Spleen (tissue), 11 donors: ENCODE data around the gene MCM5. TPM values are rescaled to one million over a fixed set of nuclear protein-coding genes. Genes with fewer than 3 reads are reported as not detected.

Experiments
- DNase-seq: peaks from one replicate; pipeline ENCODE4 v3.0.0-alpha.2; 2020
- H3K27ac ChIP-seq, 8 donors: fragments of 200-600 bp; sonication (generic) in 7 of 8; 1 replicate in 4 of 8; 2 replicates in 4 of 8; pipeline versions ENCODE4 v1.5.0 to v1.8.0; 2016 to 2021; ENCODE audit warnings: inconsistent platforms in 4 of 8, mild to moderate bottlenecking in 4 of 8, moderate library complexity in 1 of 8
- H3K27me3 ChIP-seq, 7 donors: fragments of 200-600 bp; sonication (generic) in 6 of 7; replicated peaks in 1 of 7; 1 replicate in 4 of 7; 2 replicates in 3 of 7; pipeline versions ENCODE4 v1.5.0 to v1.8.0; 2016 to 2021; ENCODE audit warnings: inconsistent platforms in 3 of 7, mild to moderate bottlenecking in 1 of 7
- H3K36me3 ChIP-seq, 6 donors: fragments of 200-600 bp; sonication (generic) in 5 of 6; 1 replicate in 4 of 6; 2 replicates in 2 of 6; pipeline versions ENCODE4 v1.5.0 to v1.8.0; 2016 to 2021; ENCODE audit warnings: inconsistent platforms in 2 of 6
- H3K4me1 ChIP-seq, 6 donors: fragments of 200-600 bp; sonication (generic) in 5 of 6; 1 replicate in 3 of 6; 2 replicates in 3 of 6; pipeline versions ENCODE4 v1.5.0 to v1.8.0; 2016 to 2021; ENCODE audit warnings: inconsistent platforms in 3 of 6
- H3K4me3 ChIP-seq, 8 donors: fragments of 200-600 bp; sonication (generic) in 7 of 8; 1 replicate in 4 of 8; 2 replicates in 4 of 8; pipeline versions ENCODE4 v1.5.0 to v1.8.0; 2016 to 2021; ENCODE audit warnings: inconsistent platforms in 4 of 8, mild to moderate bottlenecking in 4 of 8, moderate library complexity in 2 of 8
- H3K9me3 ChIP-seq, 8 donors: fragments of 200-600 bp; sonication (generic) in 7 of 8; 1 replicate in 4 of 8; 2 replicates in 4 of 8; pipeline versions ENCODE4 v1.5.0 to v1.8.0; 2016 to 2021; ENCODE audit warnings: inconsistent platforms in 4 of 8
- CTCF ChIP-seq, 11 experiments: fragments of 200-600 bp in 7 of 11; fragments of 450-650 bp in 4 of 11; sonication (generic) in 4 of 11; IDR thresholded peaks in 8 of 11; conservative IDR thresholded peaks in 3 of 11; 1 replicate in 7 of 11; 2 replicates in 4 of 11; pipeline versions ENCODE4 v1.4.0 to v1.8.0; 2016 to 2021; ENCODE audit warnings: antibody characterized with exemption in 11 of 11, inconsistent platforms in 4 of 11, mild to moderate bottlenecking in 1 of 11
- POLR2A ChIP-seq, 3 donors: fragments of 450-650 bp; IDR thresholded peaks; one replicate each; pipeline ENCODE4 v1.5.1; 2017; ENCODE audit warnings: antibody characterized with exemption in 3 of 3, mild to moderate bottlenecking in 1 of 3
- POLR2AphosphoS5 ChIP-seq, 3 donors: sonication (generic); formaldehyde crosslinking; IDR thresholded peaks; one replicate each; pipeline ENCODE4 v1.5.1; 2017; ENCODE audit warnings: antibody characterized with exemption in 3 of 3
- WGBS, 5 donors: extraction: QIAGEN DNeasy Blood & Tissue Kit in 3 of 5; methylation state at CpG; one replicate each; pipeline versions ENCODE4 v1.1.5 to v1.1.7; 2013 to 2018; 5-methylcytosine and 5-hydroxymethylcytosine counted together
- intact Hi-C: fragments of 100-400 bp; cut with DNase I; formaldehyde crosslinking; loops from one replicate; pipeline ENCODE4 v1.15.0; 2023; ENCODE audit warnings: low total_unique reads
- polyA plus RNA-seq, 3 donors: library from polyadenylated mRNA; stranded (reverse); fragments of 200-250 nt; gene quantifications; one replicate each; pipeline ENCODE4 v1.2.1, GENCODE V29; 2013
- total RNA-seq, 7 donors: library from RNA; depleted of rRNA in 3 of 7; stranded (reverse); fragments of >200 nt in 3 of 7; fragmentation: NEBNext Ultra II Directional in 4 of 7; extraction: Animal tissue kit (Norgen Biotek cat#: 25700) in 4 of 7; gene quantifications; one replicate each; pipeline versions ENCODE4 v1.1.0 to v1.2.1, GENCODE V29; 2016 to 2021
- donor health status: healthy with polysubstance abuse.
- donor health status: DM: no; HTN: no; CAD: no; lungs with moderate emphysema.
- donor health status: DM: no; HTN: no; CAD: no.
- donor health status: Bipolar disorder and iron deficiency.
- donor health status: healthy.
- donor health status: DM: no; HTN: no; CAD: no.
- donor health status: DM: yes; HTN: yes; CAD: no.

The MCM5 gene
- total and polyA plus RNA-seq, 10 donors: 45.2 to 96.3 (median 56.5) TPM

DNA sequence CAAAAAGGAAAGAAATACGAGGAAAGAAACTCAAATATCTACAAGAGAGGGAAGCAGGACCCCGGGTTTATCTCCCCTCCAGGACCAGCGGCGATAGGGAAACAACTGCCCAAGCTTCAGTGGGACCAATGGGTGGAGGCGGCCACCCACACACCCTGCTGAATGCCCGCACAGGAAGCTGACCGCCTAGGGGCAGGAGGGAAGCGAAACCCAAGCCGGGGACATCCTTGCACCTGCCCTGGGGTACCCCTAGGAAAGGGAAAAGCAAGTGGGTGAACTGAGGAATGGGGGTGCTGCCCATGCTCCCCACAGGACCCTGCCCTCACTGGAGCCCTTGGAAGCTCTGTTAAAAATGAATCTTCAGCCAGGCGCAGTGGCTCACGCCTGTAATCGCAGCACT lies 46.6 kb upstream of the MCM5 start:
- 57 to 63% (median 59%) methylated on average over 11 to 12 of the region's 12 CpGs for WGBS, 5 donors
- peaks cover 14 to 77% (median 52%) of the 10 kb centered on the region in 6 donors for H3K4me1 ChIP-seq
- no peaks in the 10 kb centered on the region for H3K9me3 ChIP-seq
- intact Hi-C loops: loop anchor here (5.0 to 10.0 kb wide), 2 partner anchors 51 to 229 kb away; partner anchors contain the start of gene MCM5
- no peak for DNase-seq
- no peaks in the 10 kb centered on the region for H3K27me3 ChIP-seq
- TF ChIP-seq POLR2AphosphoS5 (IDR thresholded peaks at IDR 0.05): peak in 2 of 3 donors; percentile 33 to 50
- no peak for TF ChIP-seq POLR2A (IDR thresholded peaks at IDR 0.05)
- peaks cover 0 to 6% (median 0%) of the 10 kb centered on the region in 6 donors for H3K36me3 ChIP-seq
- H3K27ac ChIP-seq: peak overlapping the region in 7 of 8 donors; percentile 67 to 95 (median 87)
- peak overlapping the region in 1 of 8 donors; percentile 70 for H3K4me3 ChIP-seq

DNA sequence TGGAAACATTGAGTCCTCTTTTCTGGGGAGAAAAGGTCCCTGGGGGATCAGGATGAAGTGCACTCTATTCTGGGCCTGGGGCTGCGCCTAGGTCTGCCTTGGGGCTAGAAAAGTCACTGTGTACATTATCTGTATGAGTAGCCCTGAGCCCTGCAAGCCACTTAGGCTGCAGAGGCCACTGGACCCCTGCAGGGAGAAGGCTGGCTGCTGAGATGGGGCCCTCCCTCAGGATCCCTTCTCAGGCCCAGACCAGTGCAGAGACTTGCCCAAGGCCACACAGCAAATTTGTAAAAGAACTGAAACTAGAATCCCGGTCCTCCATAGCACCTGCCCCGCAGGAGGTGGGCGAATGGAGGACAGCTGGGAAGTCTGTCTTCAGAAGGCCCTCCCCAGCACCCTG lies 45.9 kb upstream of the MCM5 start:
- Histone ChIP-seq H3K36me3 (no peaks in the 10 kb centered on the region), H3K4me1 (peaks cover 14 to 77% (median 52%) of the 10 kb centered on the region in 6 donors), H3K4me3 (no peak overlapping the region), H3K27ac (peak overlapping the region in 5 of 8 donors; percentile 80 to 95 (median 88)), H3K9me3 (no peaks in the 10 kb centered on the region), H3K27me3 (no peaks in the 10 kb centered on the region)
- intact Hi-C loops: loop anchor here (5.0 to 10.0 kb wide), 2 partner anchors 51 to 228 kb away; partner anchors contain the start of gene MCM5
- 80 to 92% (median 88%) methylated on average over 4 of the region's 4 CpGs for WGBS, 5 donors
- DNase-seq: no peak
- TF ChIP-seq POLR2A (IDR thresholded peaks at IDR 0.05): no peak
- no peak for TF ChIP-seq POLR2AphosphoS5 (IDR thresholded peaks at IDR 0.05)
- TF ChIP-seq CTCF (IDR thresholded peaks at IDR 0.05 in 8 of 11, conservative IDR thresholded peaks at IDR 0.05 in 3 of 11): no peak

- Histone ChIP-seq H3K9me3 (no peaks in the 10 kb centered on the region), H3K4me3 (no peak overlapping the region), H3K27me3 (no peaks in the 10 kb centered on the region), H3K36me3 (no peaks in the 10 kb centered on the region), H3K27ac (peak overlapping the region in 1 of 8 donors; percentile 11), H3K4me1 (peaks cover 0 to 44% (median 19%) of the 10 kb centered on the region in 6 donors)
- WGBS, 5 donors: 57 to 72% (median 68%) methylated on average over 6 of the region's 6 CpGs
- intact Hi-C loops: loop anchor here (10.0 kb wide), 1 partner anchor 47 kb away; the partner anchor contains the start of gene MCM5
- TF ChIP-seq POLR2A (IDR thresholded peaks at IDR 0.05) (no peak), CTCF (IDR thresholded peaks at IDR 0.05 in 8 of 11, conservative IDR thresholded peaks at IDR 0.05 in 3 of 11) (no peak), POLR2AphosphoS5 (IDR thresholded peaks at IDR 0.05) (no peak)
- no peak for DNase-seq
Observed at GRCh38 chr22:35357883-35358621, 41.9 kb upstream of the MCM5 start.

- H3K27me3 ChIP-seq: no peaks in the 10 kb centered on the region
- H3K4me3 ChIP-seq: no peak overlapping the region
- no peak for TF ChIP-seq POLR2AphosphoS5 (IDR thresholded peaks at IDR 0.05)
- TF ChIP-seq POLR2A (IDR thresholded peaks at IDR 0.05): no peak
- TF ChIP-seq CTCF (IDR thresholded peaks at IDR 0.05 in 8 of 11, conservative IDR thresholded peaks at IDR 0.05 in 3 of 11): no peak
- H3K9me3 ChIP-seq: no peaks in the 10 kb centered on the region
- intact Hi-C loops: loop anchor here (10.0 kb wide), 1 partner anchor 45 kb away; the partner anchor contains the start of gene MCM5
- 84 to 96% (median 89%) methylated on average over 9 of the region's 9 CpGs for WGBS, 5 donors
- H3K27ac ChIP-seq: no peak overlapping the region
- no peak for DNase-seq
- no peaks in the 10 kb centered on the region for H3K36me3 ChIP-seq
- H3K4me1 ChIP-seq: peaks cover 0 to 44% (median 10%) of the 10 kb centered on the region in 6 donors
Observed at GRCh38 chr22:35359380-35360065, 40.4 kb upstream of the MCM5 start.
